Choroid plexus epithelial cell (primary cell): ENCODE results near the gene TCF4.

Source experiments
- DNase-seq: peaks from one replicate; pipeline ENCODE4 v3.0.0-alpha.2; 2010; ENCODE audit warnings: low read depth
- H3K4me3 ChIP-seq: 2 replicates; pipeline ENCODE4 v1.5.1; 2011; ENCODE audit warnings: low read depth, mild to moderate bottlenecking, control low read depth, low read length, moderate library complexity
- TF ChIP-seq, protein P1 (sequence below): conservative IDR thresholded peaks from 2 replicates; pipeline ENCODE4 v1.5.1; 2011; ENCODE audit warnings: low read depth, mild to moderate bottlenecking, control low read depth, inconsistent platforms, low read length, moderate library complexity

TCF4 gene

DNA sequence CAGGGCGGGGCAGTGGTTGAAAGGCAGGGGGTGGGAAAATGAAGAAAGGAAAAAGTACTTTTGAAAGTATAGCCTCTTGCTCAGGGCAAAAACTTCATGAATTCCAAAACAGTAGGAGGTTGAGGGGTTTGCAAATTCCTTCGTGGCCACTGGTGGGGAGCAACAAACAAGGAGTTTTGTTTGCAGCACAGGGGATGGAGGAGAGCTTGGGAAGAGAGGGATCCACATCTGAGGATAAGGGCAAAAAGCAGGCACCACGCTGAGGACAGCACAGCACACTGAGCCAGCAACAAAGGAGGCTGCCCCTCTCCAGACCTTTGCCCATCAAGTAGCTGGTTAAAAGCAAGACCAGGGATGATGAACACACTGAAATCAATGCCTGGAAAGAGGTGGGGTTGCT, 148.9 kb downstream of the TCF4 start:
- no peak overlapping the region for H3K4me3 ChIP-seq
- DNase-seq, result no peak
- TF ChIP-seq, protein P1, sequence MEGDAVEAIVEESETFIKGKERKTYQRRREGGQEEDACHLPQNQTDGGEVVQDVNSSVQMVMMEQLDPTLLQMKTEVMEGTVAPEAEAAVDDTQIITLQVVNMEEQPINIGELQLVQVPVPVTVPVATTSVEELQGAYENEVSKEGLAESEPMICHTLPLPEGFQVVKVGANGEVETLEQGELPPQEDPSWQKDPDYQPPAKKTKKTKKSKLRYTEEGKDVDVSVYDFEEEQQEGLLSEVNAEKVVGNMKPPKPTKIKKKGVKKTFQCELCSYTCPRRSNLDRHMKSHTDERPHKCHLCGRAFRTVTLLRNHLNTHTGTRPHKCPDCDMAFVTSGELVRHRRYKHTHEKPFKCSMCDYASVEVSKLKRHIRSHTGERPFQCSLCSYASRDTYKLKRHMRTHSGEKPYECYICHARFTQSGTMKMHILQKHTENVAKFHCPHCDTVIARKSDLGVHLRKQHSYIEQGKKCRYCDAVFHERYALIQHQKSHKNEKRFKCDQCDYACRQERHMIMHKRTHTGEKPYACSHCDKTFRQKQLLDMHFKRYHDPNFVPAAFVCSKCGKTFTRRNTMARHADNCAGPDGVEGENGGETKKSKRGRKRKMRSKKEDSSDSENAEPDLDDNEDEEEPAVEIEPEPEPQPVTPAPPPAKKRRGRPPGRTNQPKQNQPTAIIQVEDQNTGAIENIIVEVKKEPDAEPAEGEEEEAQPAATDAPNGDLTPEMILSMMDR, result no peak

DNA sequence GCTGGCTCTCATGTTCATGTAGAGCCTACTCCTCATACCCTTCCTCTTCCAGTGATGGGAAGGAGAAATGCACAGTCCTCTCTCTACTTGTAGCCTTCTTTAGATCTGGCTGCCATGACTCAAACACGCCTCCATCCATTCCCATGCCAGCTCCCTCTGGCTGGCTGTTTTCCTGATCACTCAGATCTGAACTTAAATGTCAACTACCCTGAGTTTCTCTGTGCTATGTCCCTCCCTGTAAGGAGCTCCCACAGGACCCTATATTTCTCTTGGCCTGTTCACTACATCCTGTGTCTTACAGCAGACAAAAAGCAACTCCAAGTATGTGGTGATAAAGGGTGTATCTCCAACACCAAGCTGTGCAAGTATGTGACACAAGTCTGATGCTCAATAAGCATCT, 152.4 kb downstream of the TCF4 start:
- TF ChIP-seq, protein P1, result no peak
- no peak overlapping the region for H3K4me3 ChIP-seq
- peak; percentile 25 for DNase-seq

DNA sequence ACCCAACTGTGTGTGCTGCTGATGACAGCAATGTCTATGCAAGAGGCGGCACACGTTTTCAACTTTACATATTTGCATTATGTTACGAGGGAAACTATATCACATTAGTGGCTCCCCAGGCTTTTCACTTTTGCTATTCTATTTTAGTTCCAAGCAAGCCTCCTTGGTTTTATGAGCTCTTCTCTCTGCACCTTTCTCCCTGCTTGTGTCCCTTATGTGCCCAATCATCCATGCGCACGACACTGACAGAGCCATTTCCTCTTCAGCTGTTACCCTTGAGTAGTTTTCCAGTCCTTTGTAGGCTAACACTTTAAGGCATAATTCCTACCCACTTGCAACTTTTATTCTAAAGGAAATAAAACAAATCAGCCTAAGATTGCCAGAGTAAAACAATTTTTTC, 154.3 kb downstream of the TCF4 start:
- TF ChIP-seq, protein P1, result no peak

DNA sequence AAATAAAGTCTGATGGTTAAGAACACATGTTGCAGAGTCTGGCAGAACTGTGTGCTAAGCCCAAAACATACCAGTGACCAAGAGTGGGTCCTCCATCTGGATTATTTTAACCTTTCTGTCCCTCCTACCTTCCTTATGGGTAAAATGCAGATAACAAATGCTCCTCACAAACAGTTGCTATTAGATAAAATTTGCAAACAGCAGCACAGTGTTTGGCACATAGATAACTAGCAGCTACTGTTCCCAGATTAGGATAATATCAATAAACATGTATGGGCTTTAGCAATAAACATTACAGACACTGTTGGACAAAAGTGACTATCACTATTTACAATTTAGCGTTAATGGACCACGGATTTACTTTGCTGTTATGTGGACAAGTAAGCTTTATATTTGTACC, 154.9 kb downstream of the TCF4 start:
- TF ChIP-seq, protein P1, result no peak
- no peak overlapping the region for H3K4me3 ChIP-seq
- no peak for DNase-seq

More for the DNA sequence above, 154.3 kb downstream of the TCF4 start:
- no peak overlapping the region for H3K4me3 ChIP-seq
- no peak for DNase-seq

DNA sequence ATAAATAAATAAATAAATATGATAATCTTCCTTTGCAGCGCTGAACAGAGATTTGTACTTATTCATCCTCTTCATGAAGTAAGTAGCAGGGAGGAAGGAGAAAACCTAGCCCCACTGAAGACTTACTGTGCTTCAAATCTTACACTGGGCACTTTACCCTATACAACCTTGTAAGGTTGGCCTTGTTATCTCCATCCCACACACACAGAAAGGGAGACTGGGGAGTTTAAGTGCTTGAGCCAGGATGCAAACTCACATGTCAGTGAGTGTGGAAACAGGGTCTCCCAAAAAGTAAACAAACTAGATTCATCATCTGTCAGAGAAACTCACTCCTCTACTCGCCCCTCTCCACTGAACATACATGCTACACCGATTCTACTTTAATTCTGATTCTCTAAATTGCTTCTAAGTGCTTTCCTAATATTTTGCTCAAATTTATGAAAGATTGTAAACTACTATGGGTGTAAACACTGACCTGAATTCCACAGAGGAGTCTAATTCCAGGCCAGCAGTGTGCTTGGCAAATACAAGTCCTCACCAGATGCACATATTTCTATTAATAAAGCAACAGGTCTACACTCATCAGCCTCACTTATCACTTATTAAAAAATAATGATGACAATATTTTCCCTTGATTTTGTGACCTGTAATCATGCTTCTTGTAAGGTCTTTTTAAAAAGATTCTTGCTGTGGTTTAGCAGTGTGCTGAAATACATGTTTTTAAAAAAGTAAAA, 155.5 kb downstream of the TCF4 start:
- DNase-seq, result no peak
- TF ChIP-seq, protein P1, result no peak
- no peak overlapping the region for H3K4me3 ChIP-seq

DNA sequence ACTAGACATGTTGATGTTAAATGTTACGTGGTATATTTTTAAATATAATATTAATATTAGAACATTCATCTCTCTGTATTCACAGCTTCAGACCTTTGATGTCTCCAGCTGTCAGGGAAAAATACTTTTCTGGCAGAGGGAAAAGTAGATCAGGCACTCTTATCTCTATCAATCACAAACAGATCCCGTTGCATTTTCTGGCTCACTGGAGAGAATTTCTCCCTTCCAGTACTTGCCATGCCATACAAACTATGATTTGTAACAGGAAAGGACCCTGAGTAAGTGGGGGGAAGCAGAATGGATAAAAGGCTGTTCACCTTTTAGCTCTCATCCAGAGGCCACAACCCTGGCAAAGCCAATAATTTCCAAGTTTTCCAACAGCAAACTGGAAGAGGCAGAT, 158.0 kb downstream of the TCF4 start:
- TF ChIP-seq, protein P1, result no peak
- DNase-seq, result no peak
- H3K4me3 ChIP-seq, result no peak overlapping the region

DNA sequence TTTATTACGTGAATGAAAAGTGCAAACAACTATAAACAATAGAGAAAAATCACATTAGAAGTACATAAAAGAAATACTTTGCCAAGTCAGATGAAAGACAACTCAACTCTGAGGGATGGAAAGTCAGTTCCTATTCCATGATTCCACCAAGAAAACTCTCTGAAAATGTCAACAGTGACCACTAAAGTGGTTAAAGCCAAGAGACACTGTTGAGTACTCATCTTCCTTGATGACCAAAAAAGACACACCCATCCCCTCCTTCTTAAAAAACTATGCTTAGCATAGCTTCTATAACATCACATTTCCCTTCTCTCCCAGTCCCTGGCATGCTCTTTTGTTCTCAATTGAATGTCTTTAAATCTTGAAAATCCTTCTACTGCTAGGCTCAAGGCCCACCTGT, 160.0 kb downstream of the TCF4 start:
- no peak overlapping the region for H3K4me3 ChIP-seq
- TF ChIP-seq, protein P1, result no peak

More for the DNA sequence above, 160.0 kb downstream of the TCF4 start:
- no peak for DNase-seq
